Upper lobe of left lung (tissue), 6 donors: ENCODE data around the gene KCNK16. TPM values are rescaled to one million over a fixed set of nuclear protein-coding genes. Genes with fewer than 3 reads are reported as not detected.
A peak's percentile ranks its signal among the peaks of the same experiment; 100 is the strongest.

ENCODE experiments used
- ATAC-seq, 2 donors: fragments of 200-7000 bp; cut with Tn5 transposase; one replicate each; pipeline ENCODE4 v1.9.1; 2022; ENCODE audit warnings: mild to moderate bottlenecking in 2 of 2, moderate library complexity in 2 of 2; ENCODE audit not compliant: low FRiP score in 2 of 2
- DNase-seq, 2 donors: peaks; one replicate each; pipeline ENCODE4 v3.0.0-alpha.2; 2019 to 2020
- H3K27ac ChIP-seq, 4 donors: fragments of 200-600 bp; sonication (generic); one replicate each; pipeline ENCODE4 v1.5.1; 2016 to 2019
- H3K27me3 ChIP-seq, 4 donors: fragments of 200-600 bp; sonication (generic); one replicate each; pipeline ENCODE4 v1.5.1; 2017 to 2019
- H3K36me3 ChIP-seq, 4 donors: fragments of 200-600 bp; sonication (generic); one replicate each; pipeline ENCODE4 v1.5.1; 2016 to 2019
- H3K4me1 ChIP-seq, 4 donors: fragments of 200-600 bp; sonication (generic); one replicate each; pipeline ENCODE4 v1.5.1; 2018 to 2019
- H3K4me3 ChIP-seq, 4 donors: fragments of 200-600 bp; sonication (generic); one replicate each; pipeline ENCODE4 v1.5.1; 2017 to 2019; ENCODE audit warnings: mild to moderate bottlenecking in 2 of 4, moderate library complexity in 1 of 4
- H3K9me3 ChIP-seq, 4 donors: fragments of 200-600 bp; sonication (generic); one replicate each; pipeline ENCODE4 v1.5.1; 2018 to 2019
- EP300 ChIP-seq, 4 donors: sonication (generic); formaldehyde crosslinking; IDR thresholded peaks; one replicate each; pipeline ENCODE4 v1.5.1; 2017; ENCODE audit warnings: antibody characterized with exemption in 4 of 4, control low read depth in 2 of 4
- POLR2A ChIP-seq, 4 donors: fragments of 450-650 bp; IDR thresholded peaks; one replicate each; pipeline ENCODE4 v1.5.1; 2016 to 2017; ENCODE audit warnings: antibody characterized with exemption in 4 of 4, mild to moderate bottlenecking in 2 of 4
- POLR2AphosphoS5 ChIP-seq, 2 donors: sonication (generic); formaldehyde crosslinking; IDR thresholded peaks; one replicate each; pipeline ENCODE4 v1.5.1; 2017; ENCODE audit warnings: antibody characterized with exemption in 2 of 2
- WGBS, 2 donors: methylation state at CpG; one replicate each; pipeline ENCODE4 v1.1.5; 2017 to 2018; 5-methylcytosine and 5-hydroxymethylcytosine counted together
- total RNA-seq, 6 donors: library from RNA; depleted of rRNA in 4 of 6; stranded (reverse); fragments of >200 nt in 4 of 6; gene quantifications; one replicate each; pipeline versions ENCODE4 v1.1.0 to v1.2.1, GENCODE V29; 2016 to 2021
- TF ChIP-seq, protein P1 (sequence below), 6 experiments: fragments of 450-650 bp in 4 of 6; fragments of 200-600 bp in 2 of 6; sonication (generic) in 2 of 6; IDR thresholded peaks; one replicate each; pipeline ENCODE4 v1.5.1; 2016 to 2019; ENCODE audit warnings: antibody characterized with exemption in 6 of 6
- donor health status: DM: no; HTN: no; CAD: no; lungs with moderate emphysema.
- donor health status: DM: no; HTN: yes; CAD: no; lungs with severe emphysema.

The KCNK16 gene
- total RNA-seq, 6 donors from 2014 or later = not detected

DNA sequence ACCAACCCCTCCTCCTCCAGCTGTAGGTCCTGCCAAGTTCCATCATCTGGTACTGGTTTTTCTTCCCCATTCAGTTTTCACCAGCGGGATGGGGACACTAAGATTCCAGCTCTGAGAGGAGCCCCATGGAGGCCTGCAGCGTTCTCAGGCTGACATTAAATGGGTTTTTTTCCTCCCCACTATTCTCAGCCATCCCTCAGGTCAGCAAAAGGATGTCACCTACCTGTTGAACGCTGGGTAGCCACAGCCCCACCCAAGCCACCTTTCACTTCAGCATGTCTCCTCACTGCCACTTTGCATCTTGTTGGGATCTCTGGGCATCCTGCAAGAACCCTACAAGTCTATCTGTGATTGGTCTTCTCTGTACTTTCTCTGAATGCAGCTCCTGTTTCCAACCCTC, 15.0 kb downstream of the KCNK16 start:
- DNase-seq (no peak), ATAC-seq (no peak)
- Histone ChIP-seq H3K27me3 (peaks cover 0 to under 1% (median 0%) of the 10 kb centered on the region in 4 donors), H3K4me1 (peaks cover 4 to 7% (median 5%) of the 10 kb centered on the region in 4 donors), H3K36me3 (no peaks in the 10 kb centered on the region), H3K27ac (no peak overlapping the region), H3K9me3 (no peaks in the 10 kb centered on the region), H3K4me3 (no peak overlapping the region)
- WGBS, 2 donors = 73 to 82% methylated on average over 3 of the region's 3 CpGs
- TF ChIP-seq EP300 (IDR thresholded peaks at IDR 0.05) (no peak), POLR2AphosphoS5 (IDR thresholded peaks at IDR 0.05) (no peak), POLR2A (IDR thresholded peaks at IDR 0.05) (no peak)
- TF ChIP-seq, protein P1, sequence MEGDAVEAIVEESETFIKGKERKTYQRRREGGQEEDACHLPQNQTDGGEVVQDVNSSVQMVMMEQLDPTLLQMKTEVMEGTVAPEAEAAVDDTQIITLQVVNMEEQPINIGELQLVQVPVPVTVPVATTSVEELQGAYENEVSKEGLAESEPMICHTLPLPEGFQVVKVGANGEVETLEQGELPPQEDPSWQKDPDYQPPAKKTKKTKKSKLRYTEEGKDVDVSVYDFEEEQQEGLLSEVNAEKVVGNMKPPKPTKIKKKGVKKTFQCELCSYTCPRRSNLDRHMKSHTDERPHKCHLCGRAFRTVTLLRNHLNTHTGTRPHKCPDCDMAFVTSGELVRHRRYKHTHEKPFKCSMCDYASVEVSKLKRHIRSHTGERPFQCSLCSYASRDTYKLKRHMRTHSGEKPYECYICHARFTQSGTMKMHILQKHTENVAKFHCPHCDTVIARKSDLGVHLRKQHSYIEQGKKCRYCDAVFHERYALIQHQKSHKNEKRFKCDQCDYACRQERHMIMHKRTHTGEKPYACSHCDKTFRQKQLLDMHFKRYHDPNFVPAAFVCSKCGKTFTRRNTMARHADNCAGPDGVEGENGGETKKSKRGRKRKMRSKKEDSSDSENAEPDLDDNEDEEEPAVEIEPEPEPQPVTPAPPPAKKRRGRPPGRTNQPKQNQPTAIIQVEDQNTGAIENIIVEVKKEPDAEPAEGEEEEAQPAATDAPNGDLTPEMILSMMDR (IDR thresholded peaks at IDR 0.05) = no peak

DNA sequence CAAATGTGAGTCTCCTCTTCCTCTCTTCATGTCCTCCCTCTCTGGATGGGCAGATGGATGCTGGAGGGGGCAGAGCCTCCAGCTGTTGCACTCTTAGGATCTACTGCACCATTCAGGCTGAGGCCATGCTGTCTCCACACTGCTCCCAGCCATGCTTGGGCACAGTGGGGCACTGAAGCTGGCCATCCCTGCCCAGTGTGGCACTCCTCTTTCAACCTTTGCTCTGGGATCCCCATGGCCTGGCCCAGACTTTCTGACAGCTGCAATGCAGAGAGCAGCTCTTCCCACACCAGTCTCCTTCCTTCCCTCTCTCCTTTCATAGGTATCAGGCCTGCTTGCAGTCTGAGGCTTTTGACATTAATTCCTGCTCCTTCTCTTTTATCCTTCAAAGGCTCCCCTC, 17.6 kb downstream of the KCNK16 start:
- ATAC-seq = no peak
- no peaks in the 10 kb centered on the region for H3K27me3 ChIP-seq
- DNase-seq = no peak
- H3K4me1 ChIP-seq = peaks cover 4 to 7% (median 5%) of the 10 kb centered on the region in 4 donors
- H3K36me3 ChIP-seq = no peaks in the 10 kb centered on the region
- H3K27ac ChIP-seq = no peak overlapping the region
- TF ChIP-seq, protein P1 (IDR thresholded peaks at IDR 0.05) = no peak
- TF ChIP-seq POLR2A (IDR thresholded peaks at IDR 0.05) (no peak), EP300 (IDR thresholded peaks at IDR 0.05) (no peak), POLR2AphosphoS5 (IDR thresholded peaks at IDR 0.05) (no peak)
- H3K4me3 ChIP-seq = no peak overlapping the region
- no peaks in the 10 kb centered on the region for H3K9me3 ChIP-seq

- Histone ChIP-seq H3K4me3 (no peak overlapping the region), H3K4me1 (peaks cover 4 to 7% (median 5%) of the 10 kb centered on the region in 4 donors), H3K27ac (no peak overlapping the region), H3K9me3 (no peaks in the 10 kb centered on the region), H3K27me3 (no peaks in the 10 kb centered on the region), H3K36me3 (no peaks in the 10 kb centered on the region)
- DNase-seq = peak in 1 of 2 donors; percentile 62
- no peak for TF ChIP-seq POLR2AphosphoS5 (IDR thresholded peaks at IDR 0.05)
- TF ChIP-seq, protein P1 (IDR thresholded peaks at IDR 0.05) = peak in 1 of 6 experiments; percentile 21
- no peak for ATAC-seq
- 78 to 89% methylated on average over 28 to 29 of the region's 30 CpGs for WGBS, 2 donors
Observed at GRCh38 chr6:39303425-39304153, 18.9 kb downstream of the KCNK16 start.

DNA sequence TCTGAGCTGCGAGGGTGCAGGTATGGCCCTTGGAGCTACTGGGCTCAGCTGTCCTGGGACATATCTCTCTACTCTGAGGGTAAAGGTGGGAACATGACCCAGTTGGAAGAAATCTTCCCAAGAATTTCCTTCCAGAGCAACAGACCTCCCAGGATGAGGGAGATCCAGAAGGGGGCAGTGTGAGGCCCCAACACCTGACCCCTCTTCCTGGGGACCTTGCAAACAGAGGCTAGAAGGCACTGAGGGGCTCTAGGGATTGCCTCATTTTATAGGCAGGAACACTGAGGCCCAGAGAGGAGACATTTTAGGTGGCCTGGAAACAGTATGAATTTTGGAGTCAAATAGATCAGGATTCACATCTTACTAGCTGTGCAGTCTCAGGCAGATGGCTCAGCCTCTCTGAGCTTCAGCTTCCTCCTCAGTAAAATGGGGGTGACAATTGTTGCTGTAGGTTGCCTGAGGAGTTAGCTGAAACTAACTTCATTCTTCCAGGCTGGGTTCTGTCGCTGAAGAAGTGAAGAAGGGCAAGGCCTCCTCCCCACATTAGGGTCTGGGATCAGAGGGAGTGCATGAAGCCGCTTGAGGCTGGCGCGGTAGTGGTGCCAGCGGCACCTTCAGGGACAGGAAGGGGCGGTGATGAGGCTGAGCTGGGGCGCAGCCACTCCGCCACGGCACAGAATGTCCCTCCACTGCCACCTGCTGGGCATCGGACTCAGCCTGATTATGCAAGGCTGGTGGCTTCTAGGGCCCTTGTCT, 19.7 kb downstream of the KCNK16 start:
- DNase-seq (peak; percentile 86 to 87), ATAC-seq (peak; percentile 84 to 91)
- Histone ChIP-seq H3K36me3 (no peaks in the 10 kb centered on the region), H3K4me3 (peak overlapping the region in 1 of 4 donors; percentile 25), H3K9me3 (no peaks in the 10 kb centered on the region), H3K27me3 (no peaks in the 10 kb centered on the region), H3K4me1 (peaks cover 5 to 9% (median 6%) of the 10 kb centered on the region in 4 donors), H3K27ac (no peak overlapping the region)
- 6 to 83% methylated on average over 1 to 11 of the region's 11 CpGs for WGBS, 2 donors
- TF ChIP-seq, protein P1 (IDR thresholded peaks at IDR 0.05) = peak; percentile 77 to 97 (median 92)
- TF ChIP-seq EP300 (IDR thresholded peaks at IDR 0.05) = no peak
